Measurements from ENCODE around the gene SLC8A2. TPM values are rescaled to one million over a fixed set of nuclear protein-coding genes. Genes with fewer than 3 reads are reported as not detected.
A peak's percentile ranks its signal among the peaks of the same experiment; 100 is the strongest.

Gene SLC8A2, protein sequence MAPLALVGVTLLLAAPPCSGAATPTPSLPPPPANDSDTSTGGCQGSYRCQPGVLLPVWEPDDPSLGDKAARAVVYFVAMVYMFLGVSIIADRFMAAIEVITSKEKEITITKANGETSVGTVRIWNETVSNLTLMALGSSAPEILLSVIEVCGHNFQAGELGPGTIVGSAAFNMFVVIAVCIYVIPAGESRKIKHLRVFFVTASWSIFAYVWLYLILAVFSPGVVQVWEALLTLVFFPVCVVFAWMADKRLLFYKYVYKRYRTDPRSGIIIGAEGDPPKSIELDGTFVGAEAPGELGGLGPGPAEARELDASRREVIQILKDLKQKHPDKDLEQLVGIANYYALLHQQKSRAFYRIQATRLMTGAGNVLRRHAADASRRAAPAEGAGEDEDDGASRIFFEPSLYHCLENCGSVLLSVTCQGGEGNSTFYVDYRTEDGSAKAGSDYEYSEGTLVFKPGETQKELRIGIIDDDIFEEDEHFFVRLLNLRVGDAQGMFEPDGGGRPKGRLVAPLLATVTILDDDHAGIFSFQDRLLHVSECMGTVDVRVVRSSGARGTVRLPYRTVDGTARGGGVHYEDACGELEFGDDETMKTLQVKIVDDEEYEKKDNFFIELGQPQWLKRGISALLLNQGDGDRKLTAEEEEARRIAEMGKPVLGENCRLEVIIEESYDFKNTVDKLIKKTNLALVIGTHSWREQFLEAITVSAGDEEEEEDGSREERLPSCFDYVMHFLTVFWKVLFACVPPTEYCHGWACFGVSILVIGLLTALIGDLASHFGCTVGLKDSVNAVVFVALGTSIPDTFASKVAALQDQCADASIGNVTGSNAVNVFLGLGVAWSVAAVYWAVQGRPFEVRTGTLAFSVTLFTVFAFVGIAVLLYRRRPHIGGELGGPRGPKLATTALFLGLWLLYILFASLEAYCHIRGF
- 14.1 and 18.3 TPM in 2 replicates for polyA plus RNA-seq
- 35.7 and 51.1 TPM in 2 replicates for polyA minus RNA-seq

DNA sequence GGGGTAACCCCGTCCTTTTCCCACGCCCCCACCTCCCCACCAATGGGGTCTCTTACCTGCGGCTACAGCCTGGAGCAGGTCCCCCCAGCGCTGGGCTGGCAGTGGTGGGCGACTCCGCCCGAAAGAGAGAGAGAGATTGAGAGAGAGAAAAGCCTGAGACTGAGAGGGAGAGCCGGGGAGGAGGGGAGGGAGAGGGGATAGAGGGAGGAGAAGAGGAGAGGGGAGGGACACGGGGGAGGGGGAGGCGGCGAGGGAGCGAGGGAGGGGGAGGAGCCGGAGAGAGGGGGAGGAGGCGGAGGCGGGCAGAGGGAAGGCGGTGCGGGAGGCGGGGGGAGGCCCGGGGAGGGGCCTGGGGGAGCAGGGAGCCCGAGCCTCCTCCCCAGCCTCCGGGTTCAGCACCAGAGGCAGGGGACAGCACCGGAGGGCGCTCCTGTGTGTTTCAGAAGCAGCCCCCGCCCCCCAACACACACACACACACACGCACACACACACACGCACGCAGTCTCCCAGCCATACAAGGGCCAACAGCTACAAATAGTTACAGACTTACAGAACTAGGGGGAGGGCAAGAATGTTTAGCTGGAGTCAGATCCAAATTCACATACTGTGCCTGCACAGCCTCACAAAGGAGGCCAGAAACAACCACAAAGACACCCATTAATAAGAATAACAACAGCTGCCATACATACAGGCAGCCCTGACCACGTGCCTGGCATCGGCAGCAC lies at the start of gene SLC8A2:
TSS of gene SLC8A2 (minus strand) at position 161 of the 725 bp plus-strand sequence. CDS start 5,490 bp downstream, outside the sequence.
- peak within 1 kb of the TSS; percentile 82 for H3K4me3 ChIP-seq (ENCODE audit: low read length)
- no peaks in the 10 kb centered on the region for H3K27me3 ChIP-seq (ENCODE audit: insufficient read depth, low read depth, low read length)
- H3K4me2 ChIP-seq (ENCODE audit: low read length) = peak within 1 kb of the TSS; percentile 49
- no peaks in the 10 kb centered on the region for H3K79me2 ChIP-seq (replicated peaks; ENCODE audit: insufficient read depth, low read length)
- H3K36me3 ChIP-seq (ENCODE audit: insufficient read depth, low read length) = no peaks in the 10 kb centered on the region
- H3F3A ChIP-seq (ENCODE audit: insufficient read depth, low read length, poor library complexity, severe bottlenecking) = no peaks in the 10 kb centered on the region
- peak within 1 kb of the TSS; percentile 82 for H3K9ac ChIP-seq (ENCODE audit: low read length)
- peak within 1 kb of the TSS; percentile 27 for H3K27ac ChIP-seq (ENCODE audit: low read length)
- no peak for TF ChIP-seq EP300 (conservative IDR thresholded peaks at IDR 0.05; ENCODE audit: poor library complexity, severe bottlenecking)
- TF ChIP-seq, protein P1, sequence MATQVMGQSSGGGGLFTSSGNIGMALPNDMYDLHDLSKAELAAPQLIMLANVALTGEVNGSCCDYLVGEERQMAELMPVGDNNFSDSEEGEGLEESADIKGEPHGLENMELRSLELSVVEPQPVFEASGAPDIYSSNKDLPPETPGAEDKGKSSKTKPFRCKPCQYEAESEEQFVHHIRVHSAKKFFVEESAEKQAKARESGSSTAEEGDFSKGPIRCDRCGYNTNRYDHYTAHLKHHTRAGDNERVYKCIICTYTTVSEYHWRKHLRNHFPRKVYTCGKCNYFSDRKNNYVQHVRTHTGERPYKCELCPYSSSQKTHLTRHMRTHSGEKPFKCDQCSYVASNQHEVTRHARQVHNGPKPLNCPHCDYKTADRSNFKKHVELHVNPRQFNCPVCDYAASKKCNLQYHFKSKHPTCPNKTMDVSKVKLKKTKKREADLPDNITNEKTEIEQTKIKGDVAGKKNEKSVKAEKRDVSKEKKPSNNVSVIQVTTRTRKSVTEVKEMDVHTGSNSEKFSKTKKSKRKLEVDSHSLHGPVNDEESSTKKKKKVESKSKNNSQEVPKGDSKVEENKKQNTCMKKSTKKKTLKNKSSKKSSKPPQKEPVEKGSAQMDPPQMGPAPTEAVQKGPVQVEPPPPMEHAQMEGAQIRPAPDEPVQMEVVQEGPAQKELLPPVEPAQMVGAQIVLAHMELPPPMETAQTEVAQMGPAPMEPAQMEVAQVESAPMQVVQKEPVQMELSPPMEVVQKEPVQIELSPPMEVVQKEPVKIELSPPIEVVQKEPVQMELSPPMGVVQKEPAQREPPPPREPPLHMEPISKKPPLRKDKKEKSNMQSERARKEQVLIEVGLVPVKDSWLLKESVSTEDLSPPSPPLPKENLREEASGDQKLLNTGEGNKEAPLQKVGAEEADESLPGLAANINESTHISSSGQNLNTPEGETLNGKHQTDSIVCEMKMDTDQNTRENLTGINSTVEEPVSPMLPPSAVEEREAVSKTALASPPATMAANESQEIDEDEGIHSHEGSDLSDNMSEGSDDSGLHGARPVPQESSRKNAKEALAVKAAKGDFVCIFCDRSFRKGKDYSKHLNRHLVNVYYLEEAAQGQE (IDR thresholded peaks at IDR 0.05; ENCODE audit: borderline replicate concordance) = peak; percentile 84
- peak; percentile 20 for TF ChIP-seq POLR2AphosphoS5 (IDR thresholded peaks at IDR 0.05)
- peak; percentile 33 for TF ChIP-seq MXI1 (conservative IDR thresholded peaks at IDR 0.05; ENCODE audit: poor library complexity, severe bottlenecking)
- peak; percentile 20 for TF ChIP-seq SMC3 (conservative IDR thresholded peaks at IDR 0.05; ENCODE audit: poor library complexity)
- H3K9me2 ChIP-seq (ENCODE audit: insufficient read depth, low read length) = no peaks in the 10 kb centered on the region
- no peaks in the 10 kb centered on the region for H4K20me1 ChIP-seq (ENCODE audit: insufficient read depth)
- peak within 1 kb of the TSS; percentile 72 for H2AFZ ChIP-seq (ENCODE audit: low read depth, low read length)
- no peaks in the 10 kb centered on the region for H3K9me3 ChIP-seq (ENCODE audit: low read length)

DNA sequence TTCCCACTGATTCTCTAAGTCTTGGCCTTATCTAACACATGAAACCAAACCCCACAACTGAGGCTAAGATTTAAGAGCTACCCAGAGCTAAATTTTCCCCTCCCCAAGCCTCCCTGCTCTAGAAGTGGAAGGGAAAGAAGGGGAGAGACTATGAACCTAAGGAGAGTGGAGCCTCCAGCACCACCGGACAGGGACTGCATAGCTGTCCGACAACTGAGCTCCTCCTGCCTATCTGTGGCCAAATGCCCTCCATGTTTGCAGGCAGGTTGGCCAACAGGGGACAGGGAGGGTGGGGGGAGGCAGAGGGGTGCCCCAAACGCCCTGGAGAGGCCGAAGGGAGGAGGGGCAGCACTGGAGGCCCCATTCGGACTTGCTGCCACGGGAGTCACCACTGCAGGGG lies 49.1 kb upstream of the SLC8A2 start:
- H3K9me3 ChIP-seq (ENCODE audit: low read length) = no peaks in the 10 kb centered on the region
- TF ChIP-seq MXI1 (conservative IDR thresholded peaks at IDR 0.05; ENCODE audit: poor library complexity, severe bottlenecking) (no peak), POLR2AphosphoS5 (IDR thresholded peaks at IDR 0.05) (no peak), EZH2 (IDR thresholded peaks at IDR 0.05; ENCODE audit: borderline replicate concordance, insufficient read depth, low read length, poor library complexity, severe bottlenecking) (no peak), SMC3 (conservative IDR thresholded peaks at IDR 0.05; ENCODE audit: poor library complexity) (no peak), EP300 (conservative IDR thresholded peaks at IDR 0.05; ENCODE audit: poor library complexity, severe bottlenecking) (no peak), TAF1 (IDR thresholded peaks at IDR 0.05; ENCODE audit: low read depth) (no peak), RAD21 (conservative IDR thresholded peaks at IDR 0.05) (no peak)
- TF ChIP-seq, protein P2, sequence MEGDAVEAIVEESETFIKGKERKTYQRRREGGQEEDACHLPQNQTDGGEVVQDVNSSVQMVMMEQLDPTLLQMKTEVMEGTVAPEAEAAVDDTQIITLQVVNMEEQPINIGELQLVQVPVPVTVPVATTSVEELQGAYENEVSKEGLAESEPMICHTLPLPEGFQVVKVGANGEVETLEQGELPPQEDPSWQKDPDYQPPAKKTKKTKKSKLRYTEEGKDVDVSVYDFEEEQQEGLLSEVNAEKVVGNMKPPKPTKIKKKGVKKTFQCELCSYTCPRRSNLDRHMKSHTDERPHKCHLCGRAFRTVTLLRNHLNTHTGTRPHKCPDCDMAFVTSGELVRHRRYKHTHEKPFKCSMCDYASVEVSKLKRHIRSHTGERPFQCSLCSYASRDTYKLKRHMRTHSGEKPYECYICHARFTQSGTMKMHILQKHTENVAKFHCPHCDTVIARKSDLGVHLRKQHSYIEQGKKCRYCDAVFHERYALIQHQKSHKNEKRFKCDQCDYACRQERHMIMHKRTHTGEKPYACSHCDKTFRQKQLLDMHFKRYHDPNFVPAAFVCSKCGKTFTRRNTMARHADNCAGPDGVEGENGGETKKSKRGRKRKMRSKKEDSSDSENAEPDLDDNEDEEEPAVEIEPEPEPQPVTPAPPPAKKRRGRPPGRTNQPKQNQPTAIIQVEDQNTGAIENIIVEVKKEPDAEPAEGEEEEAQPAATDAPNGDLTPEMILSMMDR (IDR thresholded peaks at IDR 0.05; ENCODE audit: poor library complexity, severe bottlenecking) = no peak
- TF ChIP-seq, protein P1 (IDR thresholded peaks at IDR 0.05; ENCODE audit: borderline replicate concordance) = no peak
- no peaks in the 10 kb centered on the region for H3K9me2 ChIP-seq (ENCODE audit: insufficient read depth, low read length)
- no peaks in the 10 kb centered on the region for H4K20me1 ChIP-seq (ENCODE audit: insufficient read depth)
- H3F3A ChIP-seq (ENCODE audit: insufficient read depth, low read length, poor library complexity, severe bottlenecking) = no peaks in the 10 kb centered on the region
- H2AFZ ChIP-seq (ENCODE audit: low read depth, low read length) = no peak overlapping the region
- H3K4me2 ChIP-seq (ENCODE audit: low read length) = no peak overlapping the region
- H3K36me3 ChIP-seq (ENCODE audit: insufficient read depth, low read length) = no peaks in the 10 kb centered on the region
- H3K4me3 ChIP-seq (ENCODE audit: low read length) = no peak overlapping the region
- no peak overlapping the region for H3K9ac ChIP-seq (ENCODE audit: low read length)
- no peaks in the 10 kb centered on the region for H3K27me3 ChIP-seq (ENCODE audit: insufficient read depth, low read depth, low read length)
- no peaks in the 10 kb centered on the region for H3K79me2 ChIP-seq (replicated peaks; ENCODE audit: insufficient read depth, low read length)
- H3K27ac ChIP-seq (ENCODE audit: low read length) = no peak overlapping the region
